Measurements from ENCODE around the gene ABHD5. TPM values are rescaled to one million over a fixed set of nuclear protein-coding genes. Genes with fewer than 3 reads are reported as not detected.

The ABHD5 gene
- total and polyA plus RNA-seq, 2 of the 13 experiments (the other 11 are each of a cell fraction or from before 2014, with no cell fraction given), result 4.5 to 13.3 TPM

DNA sequence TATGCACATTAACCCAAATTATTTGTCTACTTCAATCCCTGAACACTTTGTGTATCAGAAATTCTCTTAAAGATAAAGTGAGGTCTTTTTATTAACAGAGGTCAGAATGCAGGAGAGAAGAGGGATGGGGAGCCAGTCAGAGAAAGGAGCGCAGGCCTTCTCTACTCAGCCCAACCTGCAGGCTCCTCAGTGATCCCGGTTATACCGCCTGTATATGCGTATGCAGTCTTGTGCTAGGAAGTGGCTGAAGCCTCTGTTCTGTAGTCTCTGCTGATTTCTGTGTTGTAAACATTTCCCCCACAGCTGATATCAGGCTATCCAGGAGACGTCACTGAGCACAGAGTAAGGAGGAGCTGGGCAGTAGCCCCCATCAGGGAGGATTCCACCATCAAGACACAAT is 57.9 kb downstream of the ABHD5 start:
- Histone ChIP-seq H3K27me3 (ENCODE audit: control insufficient read depth in 1 of 2, insufficient read depth in 2 of 2, low read length in 2 of 2) (peaks cover 0 to 13% of the 10 kb centered on the region in 2 experiments; a peak in 3 of 5 replicates), H3K4me1 (ENCODE audit: insufficient read depth, low read length) (no peaks in the 10 kb centered on the region), H2AFZ (ENCODE audit: low read length) (no peak overlapping the region), H3K9ac (ENCODE audit: insufficient read depth, low read depth, low read length) (no peak overlapping the region), H4K20me1 (ENCODE audit: insufficient read depth, low read length) (no peaks in the 10 kb centered on the region), H3K4me3 (replicated peaks in 1 of 3; ENCODE audit: insufficient read depth in 1 of 3, low read depth in 2 of 3, low read length in 3 of 3) (no peak overlapping the region), H3K9me3 (ENCODE audit: low read length) (0 out of 2 replicates have a peak, but pooled peaks cover 5% of the 10 kb centered on the region), H3K36me3 (replicated peaks in 1 of 2; ENCODE audit: control insufficient read depth in 1 of 2, insufficient read depth in 2 of 2, low read length in 2 of 2) (no peaks in the 10 kb centered on the region), H3K4me2 (ENCODE audit: low read depth, low read length) (no peak overlapping the region), H3K79me2 (ENCODE audit: insufficient read depth, low read length) (no peaks in the 10 kb centered on the region), H3K27ac (ENCODE audit: extremely low read length, insufficient read depth, low read length) (no peak overlapping the region)
- intact Hi-C loops (cut with micrococcal nuclease; ENCODE audit: unreplicated experiment) (no loop called here), in situ Hi-C loops (cut with HindIII; ENCODE audit: extremely low pct_ligation_motif_present, low pct_unique_long_range_greater_than_20kb) (no loop called here)
- ATAC-seq, result no peak
- POLR2A ChIA-PET, result no interaction called here
- WGBS (ENCODE audit: low lambda C conversion rate), result 57% methylated on average over 5 of the region's 5 CpGs
- no peak for FAIRE-seq
- no TSS peak for BruUV-seq (replicated peaks)
- CTCF ChIA-PET (ENCODE audit: low intra/inter-chr PET ratio, low total read pairs), result no interaction called here
- DNase-seq (ENCODE audit: low spot score), result no peak
- TF ChIP-seq ZNF207 (IDR thresholded peaks at IDR 0.05; ENCODE audit: borderline replicate concordance) (no peak), ZNF3 (CRISPR knock-in tag; IDR thresholded peaks at IDR 0.05) (no peak), ZBTB21 (CRISPR knock-in tag; IDR thresholded peaks at IDR 0.05) (no peak), ZNF547 (CRISPR knock-in tag; IDR thresholded peaks at IDR 0.05) (no peak), SUZ12 (IDR thresholded peaks at IDR 0.05; ENCODE audit: low read depth, low read length) (no peak), KDM2A (CRISPR knock-in tag; IDR thresholded peaks at IDR 0.05; ENCODE audit: borderline replicate concordance, low read depth) (no peak), ZNF567 (CRISPR knock-in tag; IDR thresholded peaks at IDR 0.05; ENCODE audit: borderline replicate concordance) (no peak), SNRNP70 (IDR thresholded peaks at IDR 0.05; ENCODE audit: low read depth, low read length) (no peak), IKZF1 (IDR thresholded peaks at IDR 0.05) (no peak), KDM3A (CRISPR knock-in tag; IDR thresholded peaks at IDR 0.05; ENCODE audit: low read depth) (no peak), NFKB2 (CRISPR knock-in tag; IDR thresholded peaks at IDR 0.05; ENCODE audit: borderline replicate concordance) (no peak), ISX (CRISPR knock-in tag; conservative IDR thresholded peaks at IDR 0.05) (no peak), RXRA (CRISPR knock-in tag; IDR thresholded peaks at IDR 0.05) (no peak), ZNF558 (CRISPR knock-in tag; IDR thresholded peaks at IDR 0.05; ENCODE audit: borderline replicate concordance) (no peak), ZSCAN21 (CRISPR knock-in tag; IDR thresholded peaks at IDR 0.05; ENCODE audit: borderline replicate concordance) (no peak), ERF (CRISPR knock-in tag; IDR thresholded peaks at IDR 0.05) (no peak)

Measured in HepG2 (cell line).